GM19455 (cell line): ENCODE measurements around the gene CDH24.

Experiments used
- ATAC-seq: cut with Tn5 transposase; IDR thresholded peaks from one replicate; pipeline ENCODE4 v1.9.1; 2021; ENCODE audit not compliant: unreplicated experiment

The CDH24 gene

DNA sequence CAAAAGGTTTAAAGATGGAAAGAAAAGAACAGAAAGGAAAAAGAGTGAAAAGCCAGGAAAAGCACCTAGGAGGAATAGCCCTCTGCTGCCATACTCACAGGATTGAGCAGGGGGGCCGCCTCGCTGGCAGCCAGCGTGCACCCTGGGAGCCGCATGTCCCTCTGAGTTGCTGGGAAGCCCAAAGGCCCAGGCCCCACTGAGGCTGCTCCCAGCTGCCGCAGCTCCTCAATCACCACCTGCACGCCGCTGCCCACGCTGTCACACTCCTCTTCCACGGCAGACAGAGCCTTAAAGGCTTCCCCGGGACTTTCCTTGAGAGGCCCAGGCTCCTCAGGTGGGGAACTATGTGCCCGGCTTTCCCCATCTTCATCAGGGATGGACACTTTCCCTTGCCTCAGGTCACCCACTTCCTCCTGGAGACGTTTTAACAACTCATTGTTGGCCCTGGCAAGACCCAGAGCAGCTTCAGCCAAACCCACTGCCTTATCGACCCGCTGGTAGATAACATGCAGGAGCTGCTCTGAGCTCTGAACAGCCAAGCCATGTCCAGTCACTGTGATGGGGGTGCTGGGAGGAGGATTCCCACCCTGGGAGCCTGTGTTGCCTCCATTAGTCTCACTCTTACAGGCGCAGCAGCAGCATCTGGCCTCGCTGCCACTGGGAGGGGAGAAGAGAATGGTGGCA lies 58.8 kb downstream of the CDH24 start:
- ATAC-seq: no peak

DNA sequence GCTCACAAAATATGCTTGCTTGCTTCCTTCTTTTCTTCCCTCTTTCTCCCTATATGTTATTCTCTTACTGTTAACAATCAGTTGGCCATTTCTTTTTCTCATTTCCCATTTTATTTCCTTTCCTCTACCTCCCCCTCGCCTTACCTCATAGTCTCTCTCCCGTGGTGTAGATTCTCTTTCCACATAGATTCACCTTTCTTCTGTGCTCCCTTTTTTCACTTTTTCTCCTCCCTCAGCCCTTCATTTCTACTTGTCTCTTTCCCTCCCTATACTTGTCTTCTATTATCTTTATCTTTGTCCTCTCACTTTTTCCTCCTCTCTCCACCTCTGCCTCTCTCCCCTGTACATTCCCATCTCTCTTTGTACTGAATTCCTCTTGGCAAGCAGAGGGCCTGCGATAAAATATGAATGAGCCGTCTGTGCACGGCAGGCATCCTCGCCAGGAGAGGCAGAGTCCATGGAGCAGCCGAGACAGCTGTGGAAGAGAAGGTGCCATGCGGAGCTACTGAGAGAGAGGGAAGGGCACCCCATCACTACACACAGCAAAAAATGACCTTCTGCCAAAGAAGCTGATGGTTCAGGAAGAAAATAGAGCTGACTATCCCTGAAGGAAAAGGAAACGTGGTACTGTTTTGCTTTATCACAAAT lies 59.5 kb downstream of the CDH24 start:
- ATAC-seq: no peak
